Karpas-422 (cell line): ENCODE data around the gene CFAP161. TPM values are rescaled to one million over a fixed set of nuclear protein-coding genes. Genes with fewer than 3 reads are reported as not detected.
"Not testable (repeated sequence)": the region's sequence is repeated elsewhere in the genome, so short reads cannot be mapped to it uniquely, and the experiment has no call there.

Source experiments
- DNase-seq: peaks from one replicate; pipeline ENCODE4 v3.0.0-alpha.2; 2015
- H2AFZ ChIP-seq: fragments of 200-600 bp; sonication (generic); 2 replicates; pipeline ENCODE4 v1.6.1; 2014; ENCODE audit warnings: antibody characterized with exemption, low read length, mixed read lengths
- H3K27ac ChIP-seq: fragments of 200-600 bp; sonication (generic); 2 replicates; pipeline ENCODE4 v1.5.1; 2014; ENCODE audit warnings: mild to moderate bottlenecking, low read length, moderate library complexity
- H3K27me3 ChIP-seq: fragments of 200-600 bp; sonication (generic); 2 replicates; pipeline ENCODE4 v1.6.1; 2014; ENCODE audit warnings: low read length, mixed read lengths
- H3K36me3 ChIP-seq: fragments of 200-600 bp; sonication (generic); 2 replicates; pipeline ENCODE4 v1.6.1; 2014; ENCODE audit warnings: low read length, mixed read lengths; ENCODE audit not compliant: insufficient read depth
- H3K4me1 ChIP-seq: fragments of 200-600 bp; sonication (generic); 2 replicates; pipeline ENCODE4 v1.6.1; 2014; ENCODE audit warnings: mild to moderate bottlenecking, low read length, mixed read lengths
- H3K4me2 ChIP-seq: fragments of 200-600 bp; sonication (generic); 2 replicates; pipeline ENCODE4 v1.6.1; 2014; ENCODE audit warnings: low read length, low read depth, mild to moderate bottlenecking; ENCODE audit not compliant: poor library complexity, severe bottlenecking
- H3K4me3 ChIP-seq: fragments of 200-600 bp; sonication (generic); 2 replicates; pipeline ENCODE4 v1.5.1; 2014; ENCODE audit warnings: mild to moderate bottlenecking, antibody characterized with exemption, low read length, mixed read lengths
- H3K79me2 ChIP-seq: fragments of 200-600 bp; sonication (generic); 2 replicates; pipeline ENCODE4 v1.6.1; 2014; ENCODE audit warnings: mild to moderate bottlenecking, low read length, mixed read lengths
- H3K9ac ChIP-seq: fragments of 200-600 bp; sonication (generic); 2 replicates; pipeline ENCODE4 v1.6.0; 2014; ENCODE audit warnings: low read length
- H3K9me2 ChIP-seq: fragments of 200-600 bp; sonication (generic), shearing (Covaris generic); replicated peaks from 2 replicates; pipeline ENCODE4 v1.6.0; 2014; ENCODE audit warnings: mild to moderate bottlenecking, low read length, moderate library complexity; ENCODE audit not compliant: insufficient read depth
- H3K9me3 ChIP-seq: fragments of 300-700, 200-600 bp; sonication (generic); 2 replicates; pipeline ENCODE4 v1.6.1; 2014; ENCODE audit warnings: low read length, mixed read lengths
- H4K20me1 ChIP-seq: fragments of 200-600 bp; sonication (generic); 2 replicates; pipeline ENCODE4 v1.6.1; 2014; ENCODE audit warnings: mild to moderate bottlenecking, antibody characterized with exemption, low read length, low read depth; ENCODE audit not compliant: insufficient read depth
- total RNA-seq: library from RNA; depleted of rRNA; stranded (reverse); fragments of >200 nt; shearing (Covaris generic); gene quantifications from 2 replicates; pipeline ENCODE4 v1.2.3, GENCODE V29; 2014; ENCODE audit warnings: low replicate concordance

The CFAP161 gene
- total RNA-seq, 1 experiment from 2014 or later: 0.11 TPM

DNA sequence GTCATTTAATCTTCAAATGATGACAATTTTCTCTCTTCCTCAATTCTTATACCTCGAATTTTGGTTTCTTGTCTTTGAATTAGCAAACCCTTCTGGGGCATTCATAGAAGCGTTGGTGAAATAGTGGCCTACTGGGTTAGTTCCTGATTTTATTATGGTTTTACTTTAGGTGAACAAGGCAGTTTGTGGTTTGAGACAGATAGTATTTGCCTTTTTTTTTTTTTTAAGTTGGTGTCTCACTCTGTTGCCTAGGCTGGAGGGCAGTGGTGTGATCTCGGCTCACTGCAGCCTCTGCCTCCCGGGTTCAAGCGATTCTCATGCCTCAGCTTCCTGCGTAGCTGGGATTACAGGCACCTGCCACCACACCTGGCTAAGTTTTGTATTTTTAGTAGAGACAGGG lies 7.4 kb downstream of the CFAP161 start:
- not testable (repeated sequence) for H3K4me3 ChIP-seq, H4K20me1 ChIP-seq, H2AFZ ChIP-seq, H3K27ac ChIP-seq, H3K4me2 ChIP-seq, H3K27me3 ChIP-seq, H3K9me3 ChIP-seq, H3K9ac ChIP-seq, H3K79me2 ChIP-seq, DNase-seq, H3K36me3 ChIP-seq, H3K4me1 ChIP-seq, H3K9me2 ChIP-seq

DNA sequence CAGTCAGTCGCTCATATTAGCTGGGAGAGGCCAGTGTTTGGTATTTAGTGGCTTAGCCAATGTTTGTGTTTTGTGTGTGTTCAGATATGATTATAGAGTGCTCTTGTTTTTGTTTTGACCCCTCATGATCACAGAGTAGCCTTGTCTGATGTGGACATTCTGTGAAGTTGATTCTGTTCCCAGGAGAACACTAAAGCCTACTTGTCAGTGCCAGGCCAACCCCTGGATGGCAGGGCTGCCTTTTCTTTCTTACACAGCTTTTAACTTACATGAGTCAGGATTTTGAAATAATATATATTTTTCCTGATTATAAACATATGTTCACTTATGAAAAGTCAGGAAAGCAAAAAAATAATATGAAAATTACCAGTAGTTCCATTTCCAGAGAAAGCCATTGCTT lies 11.9 kb downstream of the CFAP161 start:
- Histone ChIP-seq H3K9ac (no peak overlapping the region), H4K20me1 (no peaks in the 10 kb centered on the region), H3K27ac (no peak overlapping the region), H2AFZ (no peak overlapping the region), H3K27me3 (no peaks in the 10 kb centered on the region), H3K4me2 (no peak overlapping the region), H3K79me2 (no peaks in the 10 kb centered on the region), H3K9me3 (no peaks in the 10 kb centered on the region), H3K36me3 (no peaks in the 10 kb centered on the region), H3K4me1 (no peaks in the 10 kb centered on the region), H3K9me2 (no peaks in the 10 kb centered on the region), H3K4me3 (no peak overlapping the region)
- no peak for DNase-seq

DNA sequence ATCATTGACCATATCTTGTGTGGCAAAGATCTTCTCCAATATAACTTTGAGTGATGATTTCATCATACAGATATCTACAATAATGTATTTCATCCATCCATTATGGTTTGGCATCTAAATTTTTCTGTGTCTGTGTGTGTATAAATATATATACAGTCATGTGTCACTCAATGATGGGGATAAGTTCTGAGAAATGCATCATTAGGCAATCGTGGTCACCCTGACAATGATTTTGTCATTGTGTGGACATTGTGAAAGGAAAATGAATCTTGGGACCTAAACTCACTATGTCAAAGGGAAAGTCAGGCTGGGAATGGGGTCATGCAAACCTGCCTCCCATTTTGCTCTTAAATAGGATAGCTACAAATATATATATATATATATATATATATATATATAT lies 12.4 kb downstream of the CFAP161 start:
- no peak for DNase-seq
- Histone ChIP-seq H3K9ac (no peak overlapping the region), H3K27ac (no peak overlapping the region), H3K27me3 (no peaks in the 10 kb centered on the region), H3K9me3 (no peaks in the 10 kb centered on the region), H3K36me3 (no peaks in the 10 kb centered on the region), H2AFZ (no peak overlapping the region), H3K9me2 (no peaks in the 10 kb centered on the region), H3K79me2 (no peaks in the 10 kb centered on the region), H4K20me1 (no peaks in the 10 kb centered on the region), H3K4me1 (no peaks in the 10 kb centered on the region), H3K4me3 (no peak overlapping the region), H3K4me2 (no peak overlapping the region)

DNA sequence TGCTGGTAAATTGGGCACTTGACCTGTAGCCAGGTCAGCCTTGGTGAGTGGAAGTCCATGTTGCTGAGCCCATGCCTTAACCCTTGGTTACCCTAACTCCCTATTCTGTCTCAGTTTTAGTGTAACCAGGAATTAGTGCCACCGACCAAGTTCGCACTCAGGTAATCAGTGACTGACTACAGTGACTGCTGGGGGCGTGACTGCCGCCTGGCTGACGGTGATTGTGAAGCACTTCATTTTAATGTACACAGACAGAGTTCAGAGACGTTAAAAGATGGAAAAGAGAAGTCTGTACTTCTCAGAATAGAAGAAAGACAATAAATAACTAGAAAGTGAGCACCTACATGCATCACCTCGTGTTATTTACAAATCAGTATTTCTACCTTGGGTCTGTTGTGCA lies 17.3 kb downstream of the CFAP161 start:
- Histone ChIP-seq H3K36me3 (no peaks in the 10 kb centered on the region), H3K4me3 (no peak overlapping the region), H2AFZ (no peak overlapping the region), H3K4me1 (no peaks in the 10 kb centered on the region), H3K9me2 (no peaks in the 10 kb centered on the region), H3K27ac (no peak overlapping the region), H3K4me2 (no peak overlapping the region), H3K9ac (no peak overlapping the region), H3K27me3 (no peaks in the 10 kb centered on the region), H4K20me1 (0 out of 2 replicates have a peak, but pooled peaks cover 4% of the 10 kb centered on the region), H3K9me3 (no peaks in the 10 kb centered on the region), H3K79me2 (no peaks in the 10 kb centered on the region)
- DNase-seq: no peak

DNA sequence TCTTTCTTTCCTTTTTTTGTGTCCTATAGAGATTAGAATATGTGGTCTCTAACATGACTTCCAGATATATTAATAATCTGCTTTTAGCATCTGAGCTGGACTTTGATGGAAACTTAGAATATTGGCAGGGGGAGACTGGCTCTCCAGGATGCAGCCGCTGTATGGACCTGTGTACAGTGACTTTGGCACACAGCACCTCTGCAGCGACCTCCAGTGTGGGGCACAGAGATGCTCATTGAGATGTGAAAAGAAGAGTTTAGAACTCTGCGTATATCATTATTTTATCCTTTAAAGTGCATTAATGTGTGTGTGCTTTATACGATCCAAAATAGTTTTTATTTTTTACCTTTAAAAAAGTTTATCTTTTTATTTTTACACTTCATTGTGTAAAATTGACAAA lies 18.3 kb downstream of the CFAP161 start:
- Histone ChIP-seq H3K4me3 (no peak overlapping the region), H3K79me2 (no peaks in the 10 kb centered on the region), H2AFZ (no peak overlapping the region), H3K36me3 (no peaks in the 10 kb centered on the region), H3K27me3 (no peaks in the 10 kb centered on the region), H3K4me1 (no peaks in the 10 kb centered on the region), H4K20me1 (0 out of 2 replicates have a peak, but pooled peaks cover 4% of the 10 kb centered on the region), H3K4me2 (no peak overlapping the region), H3K27ac (no peak overlapping the region), H3K9me3 (no peaks in the 10 kb centered on the region), H3K9me2 (no peaks in the 10 kb centered on the region), H3K9ac (no peak overlapping the region)
- peak; percentile 54 for DNase-seq

DNA sequence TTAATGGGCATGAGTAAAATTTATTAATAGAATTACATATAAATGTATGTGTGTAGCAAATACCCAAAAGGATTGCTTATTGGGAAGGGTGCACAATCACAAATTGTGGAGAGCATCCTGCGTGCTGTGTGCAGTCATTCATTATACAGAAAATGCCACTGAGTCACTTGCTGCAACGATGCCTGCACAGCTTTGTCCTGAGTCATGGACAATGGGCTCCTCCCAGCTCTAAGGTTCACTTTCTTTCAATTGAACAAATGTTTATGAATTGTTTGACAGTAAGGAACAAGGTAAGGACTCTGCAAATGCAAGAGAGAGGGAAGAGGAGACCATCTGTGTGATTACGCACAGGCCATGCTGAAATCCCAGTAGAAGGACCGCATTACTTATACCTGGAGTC lies 18.7 kb downstream of the CFAP161 start:
- no peaks in the 10 kb centered on the region for H3K9me2 ChIP-seq
- H4K20me1 ChIP-seq: 0 out of 2 replicates have a peak, but pooled peaks cover 4% of the 10 kb centered on the region
- no peaks in the 10 kb centered on the region for H3K36me3 ChIP-seq
- H3K9me3 ChIP-seq: no peaks in the 10 kb centered on the region
- no peaks in the 10 kb centered on the region for H3K27me3 ChIP-seq
- H3K27ac ChIP-seq: no peak overlapping the region
- H2AFZ ChIP-seq: no peak overlapping the region
- no peaks in the 10 kb centered on the region for H3K79me2 ChIP-seq
- no peak overlapping the region for H3K9ac ChIP-seq
- H3K4me3 ChIP-seq: no peak overlapping the region
- DNase-seq: peak; percentile 6
- H3K4me2 ChIP-seq: no peak overlapping the region
- no peaks in the 10 kb centered on the region for H3K4me1 ChIP-seq

DNA sequence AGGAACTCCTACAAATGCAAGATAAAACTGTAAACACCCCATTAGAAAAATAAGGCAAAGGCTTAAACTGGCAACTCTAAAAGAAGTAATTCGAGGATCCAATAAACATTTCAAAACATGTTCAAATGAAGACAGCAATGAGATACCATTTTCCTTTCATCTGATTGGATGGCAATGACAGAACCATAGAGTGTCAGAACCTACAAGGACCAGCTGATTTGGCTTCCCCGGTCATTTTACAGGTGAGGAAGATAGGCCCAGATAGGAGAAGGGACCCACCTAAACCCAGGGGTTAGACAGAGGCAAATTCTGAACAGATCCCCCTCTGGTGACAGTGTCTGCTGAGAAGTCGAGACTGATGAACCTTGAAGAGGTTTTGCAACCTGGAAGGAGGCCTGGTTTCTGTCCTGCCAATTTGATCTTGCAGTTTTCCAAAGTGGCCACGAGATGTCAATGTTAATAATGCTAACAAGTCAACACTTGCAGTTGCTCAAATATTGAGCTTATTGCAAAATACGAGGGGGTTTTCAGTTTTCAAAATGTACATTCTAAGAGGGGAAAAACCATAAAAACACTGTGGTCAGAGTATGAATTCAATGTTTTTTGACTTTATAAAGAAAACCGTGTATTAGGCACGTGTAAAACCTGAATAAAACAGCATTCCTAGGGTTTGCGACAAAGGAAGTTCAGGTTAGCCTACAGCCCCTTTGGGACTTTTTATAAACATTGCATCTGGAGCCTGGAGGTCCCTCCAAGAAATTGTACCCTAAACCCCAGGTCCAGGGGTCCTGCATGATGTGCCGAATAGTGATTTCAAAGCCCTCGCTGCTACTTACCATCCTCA lies 21.5 kb downstream of the CFAP161 start:
- peak; percentile 73 for DNase-seq
- no peaks in the 10 kb centered on the region for H3K79me2 ChIP-seq

DNA sequence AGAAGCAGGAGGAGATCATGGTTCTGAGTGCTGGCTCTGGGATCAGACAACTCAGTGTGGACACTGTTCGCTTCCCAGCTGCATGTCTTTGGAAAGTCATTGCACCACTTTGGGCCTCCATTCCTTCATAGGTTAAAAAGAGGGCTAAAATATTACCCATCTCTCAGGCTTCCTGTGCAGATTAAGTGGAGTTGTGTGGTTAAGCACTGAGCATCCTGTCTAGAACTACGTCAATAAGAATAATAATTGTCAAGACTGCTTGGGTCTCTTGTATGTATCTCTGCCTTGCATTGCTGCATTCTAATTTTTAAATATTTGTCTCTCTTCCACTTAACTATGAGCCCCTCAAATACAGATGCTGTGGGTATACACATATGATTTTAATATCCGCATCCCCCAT lies 22.3 kb downstream of the CFAP161 start:
- Histone ChIP-seq H3K9ac (no peak overlapping the region), H3K4me3 (no peak overlapping the region), H3K4me2 (no peak overlapping the region), H3K9me2 (no peaks in the 10 kb centered on the region), H3K36me3 (no peaks in the 10 kb centered on the region), H3K4me1 (no peaks in the 10 kb centered on the region), H2AFZ (no peak overlapping the region), H3K9me3 (no peaks in the 10 kb centered on the region), H4K20me1 (0 out of 2 replicates have a peak, but pooled peaks cover 4% of the 10 kb centered on the region), H3K79me2 (no peaks in the 10 kb centered on the region), H3K27ac (no peak overlapping the region), H3K27me3 (no peaks in the 10 kb centered on the region)
- no peak for DNase-seq

More for the DNA sequence above, 21.5 kb downstream of the CFAP161 start:
- no peaks in the 10 kb centered on the region for H3K36me3 ChIP-seq
- H4K20me1 ChIP-seq: 0 out of 2 replicates have a peak, but pooled peaks cover 4% of the 10 kb centered on the region
- no peak overlapping the region for H3K4me2 ChIP-seq
- no peak overlapping the region for H3K27ac ChIP-seq
- H3K4me3 ChIP-seq: no peak overlapping the region
- H3K27me3 ChIP-seq: no peaks in the 10 kb centered on the region
- H3K4me1 ChIP-seq: no peaks in the 10 kb centered on the region
- no peaks in the 10 kb centered on the region for H3K9me2 ChIP-seq
- no peaks in the 10 kb centered on the region for H3K9me3 ChIP-seq
- no peak overlapping the region for H2AFZ ChIP-seq
- H3K9ac ChIP-seq: no peak overlapping the region
